ENCODE measurements around the gene RAET1L.
"Not testable (repeated sequence)": the region's sequence is repeated elsewhere in the genome, so short reads cannot be mapped to it uniquely, and the experiment has no call there.

RAET1L gene

DNA sequence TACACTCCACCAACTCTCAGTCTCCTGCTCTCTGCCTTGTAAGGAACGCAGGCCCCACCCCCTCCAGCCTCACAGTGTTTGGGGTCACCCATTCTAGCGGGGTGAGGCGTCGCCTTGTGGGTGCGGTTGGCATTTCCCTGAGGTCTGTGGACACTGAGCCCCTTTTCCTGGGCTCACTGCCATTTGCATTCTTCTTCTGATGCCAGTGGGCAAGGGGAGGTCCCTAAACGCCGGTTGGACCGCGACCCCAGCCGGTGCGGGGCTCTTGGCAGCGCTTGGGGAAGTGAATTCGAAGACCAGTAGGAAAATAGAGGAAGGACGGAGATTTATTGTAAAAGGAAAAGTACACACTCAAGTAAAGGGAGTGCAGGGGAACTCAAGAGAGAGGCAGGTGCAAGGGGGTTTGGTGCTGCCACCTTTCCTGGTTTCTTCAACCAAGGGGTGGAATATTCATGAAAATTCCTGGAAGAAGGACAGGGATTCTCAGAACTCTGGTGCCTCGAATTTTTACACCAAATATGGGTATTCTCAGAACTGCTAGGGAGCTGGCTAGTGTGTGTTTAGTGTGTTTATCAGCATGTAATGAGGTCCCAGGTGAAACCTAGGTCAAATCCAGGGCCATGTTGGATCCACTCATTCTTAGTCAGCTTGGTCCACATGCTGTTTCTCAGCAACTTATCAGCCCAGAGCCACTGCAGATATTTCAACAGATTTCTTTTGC lies 9.9 kb downstream of the RAET1L start:
- not testable (repeated sequence) for DNase-seq

DNA sequence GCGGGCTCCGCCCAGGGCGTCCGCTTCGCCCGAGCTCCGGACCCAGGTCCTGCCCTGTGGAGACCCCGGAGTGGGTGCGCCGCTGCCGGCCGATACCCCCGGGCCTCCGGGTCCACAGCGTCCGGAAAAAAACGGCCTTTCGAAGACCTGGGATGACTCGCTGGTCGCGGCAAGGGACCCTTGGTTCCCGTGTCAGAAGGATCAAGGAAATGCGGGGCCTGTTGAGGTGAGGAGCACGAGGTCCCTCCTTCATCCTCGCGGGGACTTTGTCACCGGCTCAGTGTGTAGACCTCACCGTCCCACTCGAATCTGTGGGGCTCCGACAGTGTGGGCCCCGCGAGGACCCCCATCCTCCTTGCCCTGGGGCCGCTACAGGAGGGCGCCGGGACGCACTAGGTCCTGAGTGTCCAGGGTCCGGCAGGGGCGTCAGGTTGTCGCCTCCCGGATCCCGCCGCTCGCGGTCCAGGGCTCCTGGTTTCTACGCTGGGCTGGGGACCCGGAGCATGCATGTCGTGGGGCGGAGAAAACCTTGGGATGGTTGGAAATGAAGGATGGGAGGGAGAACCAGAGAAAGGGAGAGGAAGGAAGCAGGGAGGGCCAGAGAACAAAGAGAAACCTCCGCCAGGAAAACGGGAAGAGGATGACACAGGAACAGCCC lies 10.6 kb downstream of the RAET1L start:
- DNase-seq: not testable (repeated sequence)

DNA sequence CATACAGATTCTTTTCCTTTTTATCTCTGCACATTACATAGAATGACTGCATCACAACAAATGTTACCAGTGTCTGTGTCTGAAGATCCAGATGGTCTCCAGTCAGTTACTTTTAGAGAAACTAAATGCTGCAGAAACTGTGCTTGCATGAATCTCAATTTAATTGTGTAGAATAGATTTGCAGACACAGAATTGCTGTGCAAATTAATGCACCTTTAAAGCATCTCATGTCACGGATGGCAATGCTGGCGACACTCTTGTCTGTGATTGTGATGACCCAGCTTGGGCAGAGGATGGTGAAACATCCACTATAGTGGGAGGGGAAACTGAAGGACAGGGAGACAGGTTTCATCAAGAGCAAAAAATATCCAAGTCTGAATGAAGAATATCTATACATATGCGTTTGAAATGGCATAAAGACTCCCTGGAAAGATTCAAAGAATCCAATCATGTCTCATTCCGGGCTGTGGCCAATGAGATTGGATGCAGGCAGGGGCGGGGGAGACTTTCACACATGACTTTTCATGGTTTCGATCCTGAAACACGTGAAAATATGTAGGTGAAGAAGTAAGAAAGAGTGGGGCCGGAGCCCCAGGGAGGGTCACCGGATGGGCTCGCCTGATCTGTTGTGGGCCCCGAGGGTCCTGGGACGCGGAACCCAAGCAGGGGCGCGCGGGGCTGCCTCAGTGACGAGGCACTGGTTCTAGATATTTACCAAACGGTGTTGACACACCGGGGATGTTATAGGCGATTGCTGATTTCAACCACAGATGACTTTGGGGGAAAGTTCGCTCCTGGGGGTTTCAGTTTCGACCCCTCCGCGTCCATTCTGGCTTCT lies 11.3 kb downstream of the RAET1L start:
- not testable (repeated sequence) for DNase-seq

DNA sequence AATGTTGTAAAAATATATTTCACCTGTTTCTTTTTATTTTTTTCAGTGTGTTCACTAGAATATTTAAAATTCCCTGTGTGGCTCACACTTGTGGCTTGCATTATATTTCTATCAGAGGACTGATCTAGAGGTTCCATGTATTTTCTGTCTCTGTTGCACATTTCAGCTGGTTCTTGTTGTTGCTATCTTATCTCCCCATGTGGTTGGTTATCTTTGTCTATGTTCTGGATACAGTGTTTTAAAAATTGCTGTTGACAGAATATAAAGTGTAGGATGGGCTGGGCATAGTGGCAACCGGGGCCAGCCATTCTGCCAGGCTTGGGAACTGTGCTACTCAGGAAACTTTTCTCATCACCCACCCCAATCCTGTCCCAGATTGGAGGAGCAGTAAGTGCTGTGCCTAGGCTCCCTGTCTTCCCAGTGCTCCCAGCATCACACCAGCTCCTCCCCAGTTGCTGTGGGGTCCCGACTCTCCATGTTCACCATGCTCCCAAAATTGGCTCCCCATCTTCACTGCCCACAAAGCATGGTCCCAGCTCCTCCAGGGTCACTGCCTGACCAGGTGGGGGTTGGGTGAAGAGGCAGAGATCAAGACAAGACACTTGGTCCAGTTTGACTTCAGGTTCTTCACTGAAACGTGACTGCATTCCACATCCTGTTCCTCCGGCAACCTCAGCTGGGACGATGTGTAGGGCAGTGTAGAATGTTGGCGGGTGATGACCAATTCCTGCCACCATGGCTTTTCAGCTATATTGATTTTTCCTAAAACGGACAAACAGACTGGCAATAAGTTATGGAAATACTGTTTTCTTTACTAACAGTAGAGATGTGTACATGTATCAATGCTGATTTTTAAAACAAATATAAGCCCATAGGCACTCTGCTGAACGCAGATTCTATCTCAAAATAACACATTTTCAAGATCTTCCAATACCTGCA lies 12.2 kb downstream of the RAET1L start:
- DNase-seq: not testable (repeated sequence)

DNA sequence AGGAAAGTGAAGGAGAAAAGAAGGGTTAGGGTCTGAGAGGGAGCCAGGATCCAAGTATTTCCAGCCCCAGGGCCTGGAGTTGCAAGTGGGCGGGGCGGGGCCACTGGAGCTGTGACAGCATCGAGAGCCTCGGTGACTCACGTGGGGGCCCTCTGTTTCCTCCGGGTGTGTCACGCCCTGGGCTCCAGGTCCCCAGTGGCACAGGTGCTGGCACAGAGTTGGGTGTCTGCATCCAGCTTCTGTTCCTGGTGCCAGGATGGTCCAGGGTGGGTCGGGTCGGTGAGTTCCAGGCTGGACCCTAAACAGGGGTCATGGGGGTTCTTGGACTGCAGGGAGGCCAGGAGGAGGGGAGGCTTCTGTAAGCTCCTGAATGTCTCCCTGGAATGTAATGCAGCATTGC lies 16.7 kb downstream of the RAET1L start:
- DNase-seq: no peak

DNA sequence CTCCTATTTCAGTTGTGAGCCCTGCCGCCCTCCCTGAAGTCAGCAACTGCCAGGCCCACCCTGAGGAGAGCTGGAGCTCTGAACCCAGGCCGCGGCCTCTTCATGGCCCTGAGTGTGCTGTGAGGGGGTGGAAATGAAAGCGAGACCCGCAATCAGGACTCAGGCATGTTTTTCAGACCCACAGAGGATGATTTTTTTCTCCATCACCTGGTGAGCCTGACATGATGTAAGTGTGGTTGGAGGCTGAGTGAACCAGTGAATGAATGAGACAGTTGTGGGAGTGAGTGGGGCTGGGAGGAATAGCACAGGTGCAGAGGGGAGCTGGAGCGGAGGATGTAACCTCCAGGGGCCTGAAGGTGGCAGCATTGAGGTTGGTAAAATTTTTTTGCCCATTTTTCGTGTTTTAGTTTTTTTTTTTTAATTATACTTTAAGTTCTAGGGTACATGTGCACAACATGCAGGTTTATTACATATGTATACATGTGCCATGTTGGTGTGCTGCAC lies 18.3 kb downstream of the RAET1L start:
- DNase-seq: no peak

DNA sequence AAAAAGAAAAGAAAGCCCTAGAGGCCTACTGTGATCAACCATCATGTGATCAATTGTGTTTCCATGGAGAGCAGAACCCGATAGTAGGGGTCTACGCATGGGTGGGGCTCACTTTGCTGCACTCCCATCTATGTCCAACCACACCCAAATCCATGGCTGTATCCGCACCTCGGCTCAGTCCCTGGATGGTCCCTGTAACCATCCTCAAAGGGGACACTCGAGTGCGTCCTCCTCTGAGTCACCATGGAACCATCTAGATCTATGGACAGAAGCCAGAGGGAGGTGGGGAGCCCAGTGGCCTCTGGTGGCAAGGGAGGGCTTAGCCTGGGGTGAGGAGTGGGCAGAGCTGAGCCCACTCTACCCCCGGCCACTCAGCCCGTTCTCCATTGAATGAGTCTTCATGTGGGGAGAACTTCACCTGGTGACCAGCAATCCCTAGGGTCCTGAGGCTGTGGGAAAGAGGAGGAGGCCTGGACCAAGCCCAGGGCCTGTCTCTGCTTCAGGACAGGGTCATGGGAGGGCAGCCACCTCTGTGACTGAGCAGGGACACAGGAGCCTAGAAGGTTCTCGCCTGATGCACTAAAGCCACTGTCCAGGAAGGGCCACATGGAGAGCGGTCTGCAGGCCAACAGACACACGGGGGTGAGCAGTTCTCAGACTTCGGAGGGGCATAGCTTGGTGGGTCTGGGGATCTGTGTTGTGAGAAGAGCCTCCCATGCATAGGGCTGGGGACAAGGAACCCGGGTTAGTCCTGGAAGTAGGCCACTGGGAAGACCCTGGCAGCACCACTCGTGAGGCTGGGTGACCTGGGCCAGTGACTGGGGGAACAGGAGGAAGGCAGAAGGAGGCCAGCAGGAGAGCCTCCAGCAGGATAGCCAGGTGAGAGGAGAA lies 19.3 kb downstream of the RAET1L start:
- no peak for DNase-seq

DNA sequence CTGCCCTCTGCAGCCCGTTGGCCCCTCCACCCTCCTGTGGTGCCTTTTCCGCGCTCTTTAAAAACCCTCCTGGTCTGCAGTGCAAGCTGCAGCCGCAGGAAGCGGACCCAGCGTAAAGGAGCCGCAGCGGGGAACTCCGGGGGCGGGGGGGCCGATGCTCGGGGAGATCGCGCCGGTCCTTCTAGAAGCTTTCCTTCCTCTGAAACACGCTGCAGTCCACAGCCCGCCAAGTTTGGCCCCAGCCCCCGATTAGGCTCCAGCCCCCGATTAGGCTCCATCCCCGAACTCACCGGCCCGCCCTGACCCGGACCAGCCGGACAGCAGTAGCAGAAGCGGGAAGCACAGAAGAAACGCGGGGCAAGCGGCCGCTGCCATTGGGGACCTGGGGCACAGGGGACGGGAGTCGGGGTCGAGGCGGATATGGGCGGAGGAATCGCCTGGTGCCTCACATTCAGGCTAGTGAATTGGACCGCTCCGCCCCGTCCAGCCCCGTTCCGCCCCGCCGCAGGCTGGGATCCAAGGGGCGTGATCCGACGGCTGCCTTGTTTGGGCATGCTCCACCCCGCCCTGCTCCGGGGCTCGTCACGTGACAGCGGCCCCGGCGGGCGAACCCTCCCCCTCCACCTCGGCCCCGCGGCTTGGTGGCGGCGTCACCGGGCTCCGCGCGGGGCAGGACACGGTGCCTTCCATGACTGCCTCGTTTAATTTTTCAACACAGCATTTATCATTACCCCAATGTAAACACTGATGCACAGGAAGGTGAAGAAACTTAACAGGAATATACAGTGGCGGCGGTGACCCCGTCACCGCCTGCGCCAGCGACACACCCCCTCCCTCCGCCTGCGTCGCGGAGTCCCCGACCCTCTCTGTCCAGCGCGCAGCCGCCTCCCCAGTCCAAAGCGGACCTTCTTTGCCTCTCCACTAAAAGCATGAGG lies 20.3 kb downstream of the RAET1L start:
- DNase-seq: peak; percentile 80

DNA sequence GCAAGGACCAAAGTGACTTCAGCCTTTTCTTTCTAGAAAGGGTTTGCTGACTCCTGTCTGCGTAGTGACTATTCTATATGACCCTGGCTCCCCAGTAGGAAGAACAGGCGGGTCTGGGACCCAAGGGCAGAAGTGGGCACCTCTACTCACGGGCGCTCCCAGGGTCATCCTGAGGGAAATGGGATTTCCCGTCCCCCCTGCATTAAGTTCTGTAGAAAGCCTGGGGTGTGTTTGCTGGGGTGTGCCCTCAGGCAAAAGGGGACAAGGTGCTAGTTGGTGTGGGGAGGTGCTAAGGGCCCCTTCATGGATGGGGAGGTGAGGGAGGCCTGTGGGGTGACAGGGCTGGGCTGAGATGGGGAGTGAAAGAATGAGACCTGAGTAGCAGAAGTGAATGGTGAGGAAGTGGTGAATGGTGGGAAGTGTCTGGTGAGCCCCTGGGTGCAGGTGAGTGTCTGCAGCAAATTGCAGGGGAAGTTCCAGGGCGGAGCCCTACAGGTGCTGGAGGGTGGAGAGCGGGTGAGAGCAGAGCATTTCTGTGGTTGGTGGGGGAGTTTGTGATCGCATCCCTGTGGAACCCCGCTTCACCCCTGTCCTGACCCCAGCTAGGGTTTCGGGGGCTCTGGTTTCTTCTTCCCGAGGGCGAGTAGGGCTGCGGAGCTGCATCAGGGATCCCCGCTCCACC lies 21.1 kb downstream of the RAET1L start:
- DNase-seq: no peak

DNA sequence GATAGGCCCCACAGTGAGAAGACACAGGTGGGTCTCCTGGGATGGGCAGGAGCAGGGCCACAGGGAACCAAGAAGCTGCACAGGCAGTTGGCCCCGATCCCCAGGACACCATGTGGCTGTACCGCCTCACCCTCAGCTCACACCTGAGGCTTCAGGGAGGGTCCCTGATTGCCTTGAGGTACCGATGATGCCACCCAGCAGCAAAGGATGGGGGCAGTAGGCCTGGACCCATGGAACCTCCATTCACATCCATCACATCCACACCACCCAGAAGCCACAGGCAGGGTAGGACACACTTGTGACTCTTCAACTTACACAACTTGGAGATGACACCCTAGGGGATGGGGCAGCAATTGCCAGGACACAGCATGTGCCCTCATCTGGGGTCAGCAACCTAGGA lies 21.7 kb downstream of the RAET1L start:
- DNase-seq: not testable (repeated sequence)

DNA sequence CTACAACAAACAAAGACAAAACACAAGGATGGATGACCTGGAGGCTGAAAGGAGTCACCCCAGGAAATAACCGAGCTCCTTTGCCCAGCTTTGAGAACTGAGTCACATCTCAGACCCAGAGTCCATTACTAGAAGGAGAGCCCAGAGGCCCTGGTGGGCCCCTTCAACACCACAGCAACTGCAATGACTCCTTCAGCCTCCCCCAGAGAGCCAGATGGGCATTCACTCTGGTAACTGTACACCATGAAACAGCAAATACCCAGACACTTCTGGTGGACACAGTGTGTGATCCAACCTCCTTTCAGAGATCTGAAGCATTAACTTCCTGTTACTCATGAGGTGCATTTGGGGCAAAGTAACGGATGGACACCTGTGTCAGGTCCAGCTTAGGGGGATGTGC lies 22.6 kb downstream of the RAET1L start:
- no peak for DNase-seq

DNA sequence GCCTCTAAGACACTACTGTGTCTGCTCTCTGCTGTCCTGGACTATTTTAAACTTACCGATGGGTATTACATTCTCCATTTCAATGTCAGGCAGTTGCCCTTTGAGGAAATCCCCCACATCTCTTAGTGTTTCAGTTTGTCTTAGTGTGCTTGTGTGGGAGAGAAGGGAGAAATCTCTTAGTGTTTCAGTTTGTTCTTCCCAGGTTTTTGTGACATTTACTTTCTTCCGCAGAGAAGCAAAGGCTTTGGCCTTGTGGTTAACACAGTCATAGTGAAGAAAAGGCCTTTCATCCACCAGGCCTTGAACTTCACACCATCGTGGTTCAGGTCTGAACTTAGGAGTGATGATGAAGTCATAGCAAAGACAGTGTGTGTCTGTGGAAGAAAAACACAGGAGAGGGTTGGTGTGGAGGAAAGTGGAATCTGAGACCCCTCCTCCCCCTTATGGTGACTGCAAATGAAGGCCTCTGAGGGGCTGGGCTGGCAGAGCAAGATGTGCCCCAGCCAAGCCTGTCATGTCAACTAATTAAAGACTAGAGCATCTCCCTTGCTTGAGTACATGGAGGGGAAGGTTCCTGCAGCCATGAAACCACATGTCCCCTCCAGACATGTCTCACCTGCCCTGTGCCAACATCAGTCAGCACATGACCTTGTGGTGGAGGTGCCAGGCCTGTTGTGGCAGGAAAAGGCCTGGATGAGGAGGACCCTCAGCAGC lies 23.9 kb downstream of the RAET1L start:
- no peak for DNase-seq

DNA sequence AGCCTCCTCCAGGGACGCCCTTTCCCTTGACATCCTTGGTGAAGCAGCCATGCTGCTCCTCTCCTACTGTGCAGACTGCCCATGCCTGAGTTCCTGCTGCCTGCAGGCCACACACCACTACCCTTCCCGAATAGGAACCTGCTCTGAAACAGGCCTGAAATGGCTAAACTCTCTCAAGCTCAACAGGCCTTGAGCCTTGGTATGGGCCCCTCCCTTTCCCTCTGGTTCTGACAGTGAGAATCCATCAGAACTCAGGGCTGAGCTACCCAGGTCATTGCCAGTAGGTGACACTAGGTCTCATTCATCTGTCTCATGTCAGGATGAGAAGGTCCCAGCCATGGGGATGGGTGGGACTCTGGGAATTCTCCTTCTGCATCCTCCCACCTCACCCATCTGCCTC lies 25.7 kb downstream of the RAET1L start:
- DNase-seq: no peak

DNA sequence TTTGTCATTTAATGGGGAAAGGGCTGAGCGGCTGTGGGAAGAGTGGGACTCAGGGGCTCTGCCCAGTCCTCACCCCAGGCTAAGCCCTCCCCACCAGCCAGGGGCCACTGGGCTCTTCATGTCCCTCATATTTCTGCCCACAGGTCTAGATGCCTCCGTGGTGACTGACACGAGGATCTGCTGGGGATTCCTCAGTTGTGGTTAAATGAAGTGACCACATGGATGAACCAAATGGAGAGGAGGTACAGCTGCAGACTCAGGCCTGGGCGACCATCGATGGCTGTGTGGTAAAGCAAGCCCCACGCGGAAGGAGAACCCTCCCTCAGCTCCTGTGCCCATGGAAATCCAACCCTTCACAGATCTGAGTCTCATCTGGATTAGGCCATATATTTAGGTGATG lies 29.4 kb downstream of the RAET1L start:
- DNase-seq: no peak

DNA sequence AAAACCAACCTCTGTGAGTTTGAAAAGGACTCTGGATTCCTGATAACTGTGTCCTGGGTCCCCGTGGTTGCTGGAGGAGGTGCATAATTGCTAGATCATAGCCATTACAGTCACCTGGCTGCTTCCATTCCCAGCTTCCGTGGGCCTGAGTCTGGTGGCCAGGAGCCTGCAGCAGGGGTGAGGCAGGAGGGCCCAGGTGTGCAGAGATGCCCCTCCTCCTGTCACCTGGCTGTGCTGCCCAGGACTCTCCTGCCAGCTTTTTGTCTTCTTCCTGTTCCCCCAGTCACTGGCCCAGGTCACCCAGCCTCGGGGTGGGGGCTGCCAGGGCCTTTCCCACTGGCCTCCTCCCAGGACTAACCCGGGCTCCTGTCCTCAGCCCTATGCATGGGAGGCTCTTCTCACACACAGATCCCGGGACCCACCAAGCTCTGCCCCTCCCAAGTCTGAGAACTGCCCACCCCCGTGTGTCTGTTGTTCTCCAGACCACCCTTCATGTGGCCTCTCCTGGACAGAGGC lies 30.0 kb downstream of the RAET1L start:
- no peak for DNase-seq

DNA sequence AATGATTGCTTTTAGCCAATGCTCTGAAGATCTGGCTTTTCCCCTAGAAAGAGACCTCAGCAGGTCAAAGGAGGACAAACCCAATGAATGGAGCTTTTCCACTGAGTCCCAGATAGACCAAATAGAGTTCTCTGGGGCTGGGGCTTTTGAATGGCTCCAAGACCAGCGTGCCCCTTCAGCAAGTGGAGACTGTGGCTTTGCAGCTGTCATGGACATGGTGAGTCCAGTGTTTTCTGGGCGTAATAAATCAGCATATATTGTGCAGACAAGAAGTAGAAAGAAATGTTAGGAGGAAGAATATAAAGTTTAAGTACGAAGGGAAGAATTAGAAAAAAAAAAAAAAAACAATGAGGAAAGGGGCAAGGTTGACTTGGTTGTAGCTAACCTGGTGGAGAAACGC lies 33.5 kb downstream of the RAET1L start:
- no peak for DNase-seq

DNA sequence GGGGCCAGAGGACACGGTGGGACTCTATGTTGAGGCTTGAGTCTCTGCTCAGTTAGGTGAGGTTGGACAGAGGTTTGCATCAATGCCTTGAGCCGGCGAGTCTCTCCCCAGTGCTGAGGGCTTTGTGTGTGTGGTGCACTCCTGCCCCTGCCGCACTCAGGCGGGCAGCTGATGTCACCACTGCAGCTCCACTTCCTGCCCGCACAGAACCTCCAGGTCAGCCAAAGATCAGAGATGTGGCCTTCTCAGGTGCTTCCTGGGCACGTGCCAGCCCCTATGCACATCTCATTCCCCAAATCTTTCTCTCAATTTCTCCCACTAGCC lies 33.9 kb downstream of the RAET1L start:
- not testable (repeated sequence) for DNase-seq

DNA sequence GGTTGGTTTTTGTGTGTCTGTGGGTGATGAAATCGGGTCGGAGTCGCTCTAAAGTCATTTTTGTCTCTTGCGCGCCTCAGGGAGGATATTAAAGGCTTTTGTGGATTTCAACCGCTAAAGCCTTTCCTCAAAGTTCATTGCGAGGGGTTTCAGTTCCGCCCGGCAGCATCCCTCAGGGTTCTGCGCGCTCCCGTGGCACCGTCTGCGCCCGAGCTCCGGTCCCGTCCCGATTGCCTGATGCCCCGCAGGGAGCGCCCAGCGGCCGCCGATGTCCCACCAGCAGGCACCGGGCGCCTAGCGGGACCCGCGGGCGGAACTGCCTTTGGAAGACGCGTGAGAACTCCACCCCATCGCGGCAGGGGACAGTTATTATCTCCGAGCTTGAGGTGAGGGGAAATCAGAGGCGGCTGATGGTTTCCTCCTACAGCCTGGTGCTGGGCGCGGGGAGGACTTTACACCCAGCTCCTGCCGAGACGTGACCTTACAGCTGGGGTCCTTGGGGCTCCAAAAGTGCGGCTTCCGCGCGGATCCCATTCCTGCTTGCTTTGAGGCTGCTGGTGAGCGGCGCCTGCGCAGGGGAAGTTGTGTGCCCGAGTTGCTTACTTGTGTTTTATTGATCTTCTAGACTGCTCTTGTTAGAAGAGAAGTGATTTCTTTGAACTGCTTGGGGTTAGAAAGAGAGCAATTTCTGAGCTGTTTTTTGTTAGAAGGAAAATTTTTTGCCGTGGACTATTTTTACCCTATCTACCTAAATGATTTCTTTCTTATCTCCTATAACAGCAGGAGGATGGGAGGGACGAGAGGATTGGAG lies 34.5 kb downstream of the RAET1L start:
- peak; percentile 18 for DNase-seq

Measured in inflammatory macrophage treated with lipopolysaccharide for 4 hours (primary cell).